WTC11 (cell line): Measurements from ENCODE around the gene ZCCHC9.

Experiments
- ATF1 ChIP-seq: sonication (generic); formaldehyde crosslinking; IDR thresholded peaks from 2 replicates; pipeline ENCODE4 v1.8.1; 2023; ENCODE audit warnings: mild to moderate bottlenecking, moderate library complexity, missing genetic modification reagents
- ESRRA ChIP-seq: sonication (generic); formaldehyde crosslinking; IDR thresholded peaks from 2 replicates; pipeline ENCODE4 v1.8.1; 2022; ENCODE audit warnings: mild to moderate bottlenecking, missing genetic modification reagents, borderline replicate concordance
- JAZF1 ChIP-seq: fragments of 250-450 bp; sonication (Bioruptor Pico); IDR thresholded peaks from 2 replicates; pipeline ENCODE4 v1.9.0; 2021; ENCODE audit warnings: moderate library complexity, mild to moderate bottlenecking, inconsistent platforms
- RELA ChIP-seq: sonication (generic); formaldehyde crosslinking; IDR thresholded peaks from 2 replicates; pipeline ENCODE4 v1.8.1; 2022; ENCODE audit warnings: missing genetic modification reagents, mild to moderate bottlenecking, borderline replicate concordance
- TCF7 ChIP-seq: sonication (generic); formaldehyde crosslinking; IDR thresholded peaks from 2 replicates; pipeline ENCODE4 v1.8.0; 2022; ENCODE audit warnings: mild to moderate bottlenecking, low read depth, missing genetic modification reagents, moderate library complexity
- TEAD1 ChIP-seq: sonication (generic); formaldehyde crosslinking; IDR thresholded peaks from 2 replicates; pipeline ENCODE4 v1.8.0; 2022; ENCODE audit warnings: mild to moderate bottlenecking, missing genetic modification reagents
- TEAD4 ChIP-seq: sonication (generic); formaldehyde crosslinking; IDR thresholded peaks from 2 replicates; pipeline ENCODE4 v1.8.0; 2022; ENCODE audit warnings: mild to moderate bottlenecking, missing genetic modification reagents
- TF ChIP-seq, protein P1 (sequence below): fragments of 200-600 bp; IDR thresholded peaks from 2 replicates; pipeline ENCODE4 v1.8.0; 2022; ENCODE audit warnings: antibody characterized with exemption
- TF ChIP-seq, protein P2 (sequence below): sonication (generic); formaldehyde crosslinking; IDR thresholded peaks from 2 replicates; pipeline ENCODE4 v1.8.1; 2023; ENCODE audit warnings: mild to moderate bottlenecking, missing genetic modification reagents, moderate library complexity

GRCh38 chr5:81335946-81336345 lies 34.6 kb downstream of the ZCCHC9 start:
- TF ChIP-seq, protein P1, sequence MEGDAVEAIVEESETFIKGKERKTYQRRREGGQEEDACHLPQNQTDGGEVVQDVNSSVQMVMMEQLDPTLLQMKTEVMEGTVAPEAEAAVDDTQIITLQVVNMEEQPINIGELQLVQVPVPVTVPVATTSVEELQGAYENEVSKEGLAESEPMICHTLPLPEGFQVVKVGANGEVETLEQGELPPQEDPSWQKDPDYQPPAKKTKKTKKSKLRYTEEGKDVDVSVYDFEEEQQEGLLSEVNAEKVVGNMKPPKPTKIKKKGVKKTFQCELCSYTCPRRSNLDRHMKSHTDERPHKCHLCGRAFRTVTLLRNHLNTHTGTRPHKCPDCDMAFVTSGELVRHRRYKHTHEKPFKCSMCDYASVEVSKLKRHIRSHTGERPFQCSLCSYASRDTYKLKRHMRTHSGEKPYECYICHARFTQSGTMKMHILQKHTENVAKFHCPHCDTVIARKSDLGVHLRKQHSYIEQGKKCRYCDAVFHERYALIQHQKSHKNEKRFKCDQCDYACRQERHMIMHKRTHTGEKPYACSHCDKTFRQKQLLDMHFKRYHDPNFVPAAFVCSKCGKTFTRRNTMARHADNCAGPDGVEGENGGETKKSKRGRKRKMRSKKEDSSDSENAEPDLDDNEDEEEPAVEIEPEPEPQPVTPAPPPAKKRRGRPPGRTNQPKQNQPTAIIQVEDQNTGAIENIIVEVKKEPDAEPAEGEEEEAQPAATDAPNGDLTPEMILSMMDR = no peak
- TF ChIP-seq TEAD1 (CRISPR knock-in tag) (no peak), ESRRA (no peak), ATF1 (CRISPR knock-in tag) (no peak), JAZF1 (CRISPR knock-in tag) (no peak), TEAD4 (CRISPR knock-in tag) (no peak), TCF7 (no peak), RELA (no peak)
- TF ChIP-seq, protein P2, sequence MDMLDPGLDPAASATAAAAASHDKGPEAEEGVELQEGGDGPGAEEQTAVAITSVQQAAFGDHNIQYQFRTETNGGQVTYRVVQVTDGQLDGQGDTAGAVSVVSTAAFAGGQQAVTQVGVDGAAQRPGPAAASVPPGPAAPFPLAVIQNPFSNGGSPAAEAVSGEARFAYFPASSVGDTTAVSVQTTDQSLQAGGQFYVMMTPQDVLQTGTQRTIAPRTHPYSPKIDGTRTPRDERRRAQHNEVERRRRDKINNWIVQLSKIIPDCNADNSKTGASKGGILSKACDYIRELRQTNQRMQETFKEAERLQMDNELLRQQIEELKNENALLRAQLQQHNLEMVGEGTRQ (CRISPR knock-in tag) = no peak
